Right cardiac atrium (tissue), 5 donors: Measurements from ENCODE around the gene CLSTN2. TPM values are rescaled to one million over a fixed set of nuclear protein-coding genes. Genes with fewer than 3 reads are reported as not detected.

Source experiments
- ATAC-seq, 2 donors: fragments of 200-7000 bp; cut with Tn5 transposase; one replicate each; pipeline versions ENCODE4 v1.8.0 to v1.9.1; 2020; ENCODE audit warnings: moderate library complexity in 2 of 2, mild to moderate bottlenecking in 1 of 2
- DNase-seq, 3 donors: peaks; one replicate each; pipeline ENCODE4 v3.0.0-alpha.2; 2020
- H3K27ac ChIP-seq: one replicate; pipeline ENCODE4 v1.5.1; 2013; ENCODE audit warnings: mild to moderate bottlenecking, low read length, control low read depth, moderate library complexity
- H3K27me3 ChIP-seq: one replicate; pipeline ENCODE4 v1.6.1; 2013; ENCODE audit not compliant: control insufficient read depth, insufficient read depth
- H3K4me1 ChIP-seq: one replicate; pipeline ENCODE4 v1.6.1; 2013; ENCODE audit warnings: low read length; ENCODE audit not compliant: control insufficient read depth, insufficient read depth
- H3K4me3 ChIP-seq: one replicate; pipeline ENCODE4 v1.5.1; 2013; ENCODE audit warnings: low read length, control low read depth
- H3K9me3 ChIP-seq: one replicate; pipeline ENCODE4 v1.6.1; 2013; ENCODE audit warnings: low read length; ENCODE audit not compliant: control insufficient read depth
- WGBS: extraction: QIAGEN DNeasy Blood & Tissue Kit; methylation state at CpG from one replicate; pipeline ENCODE4 v1.1.7; 2013; 5-methylcytosine and 5-hydroxymethylcytosine counted together
- intact Hi-C, 4 donors: fragments of 100-400 bp; cut with DNase I; formaldehyde crosslinking; loops; one replicate each; pipeline versions ENCODE4 v1.11.0 to v1.14.0; 2022 to 2023
- polyA plus RNA-seq: library from polyadenylated mRNA; stranded (reverse); fragments of 200-250 nt; gene quantifications from one replicate; pipeline ENCODE4 v1.2.3, GENCODE V29; 2013
- total RNA-seq, 4 donors: library from RNA; stranded (reverse); fragmentation: NEBNext Ultra II Directional; extraction: Animal tissue kit (Norgen Biotek cat#: 25700); gene quantifications; one replicate each; pipeline ENCODE4 v1.2.1, GENCODE V29; 2021
- donor health status: healthy with polysubstance abuse.
- donor health status: DM: no; HTN: yes; CAD: no.
- donor health status: DM: no; HTN: no; CAD: no.
- donor health status: DM: no; HTN: yes; CAD: no; lungs with severe emphysema.
- donor health status: DM: yes; HTN: yes; CAD: no.

Gene CLSTN2
- total and polyA plus RNA-seq, 5 donors: 3.7 to 31.5 (median 24.8) TPM

DNA sequence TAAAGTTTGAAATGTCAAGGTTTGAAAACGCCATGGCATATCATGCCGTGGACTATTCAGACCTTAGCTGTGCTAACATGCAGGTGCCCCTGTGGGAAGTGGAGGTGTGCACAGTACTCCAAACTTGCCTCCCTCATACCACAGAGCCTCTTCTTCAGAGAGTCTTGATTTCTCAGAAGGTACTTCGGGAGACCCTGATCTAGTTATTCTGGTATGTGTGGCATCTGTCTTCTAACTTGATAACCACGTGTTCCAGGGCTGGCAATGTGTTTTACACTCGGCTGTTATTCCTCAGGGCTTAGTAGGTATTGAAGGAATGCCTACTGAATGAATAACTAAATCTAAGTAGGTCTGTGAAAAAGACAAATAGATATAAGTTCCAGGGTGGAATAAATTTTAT is 309.9 kb downstream of the CLSTN2 start:
- DNase-seq: no peak
- Histone ChIP-seq H3K9me3 (no peaks in the 10 kb centered on the region), H3K27ac (no peak overlapping the region), H3K27me3 (no peaks in the 10 kb centered on the region), H3K4me1 (peaks cover 4% of the 10 kb centered on the region), H3K4me3 (no peak overlapping the region)
- no peak for ATAC-seq
- 62% methylated on average over 5 of the region's 5 CpGs for WGBS
- intact Hi-C loops: no loop called here

GRCh38 chr3:140246578-140246977 is 311.6 kb downstream of the CLSTN2 start:
- Histone ChIP-seq H3K27ac (no peak overlapping the region), H3K27me3 (no peaks in the 10 kb centered on the region), H3K4me1 (peaks cover 4% of the 10 kb centered on the region), H3K9me3 (no peaks in the 10 kb centered on the region), H3K4me3 (no peak overlapping the region)
- DNase-seq (no peak), ATAC-seq (no peak)
- intact Hi-C loops: no loop called here
- 52% methylated on average over 3 of the region's 3 CpGs for WGBS

GRCh38 chr3:140247775-140248174 is 312.8 kb downstream of the CLSTN2 start:
- H3K9me3 ChIP-seq: no peaks in the 10 kb centered on the region
- ATAC-seq: no peak
- H3K27ac ChIP-seq: no peak overlapping the region
- DNase-seq: no peak
- no peak overlapping the region for H3K4me3 ChIP-seq
- intact Hi-C loops: no loop called here
- H3K4me1 ChIP-seq: peaks cover 1% of the 10 kb centered on the region
- no peaks in the 10 kb centered on the region for H3K27me3 ChIP-seq

GRCh38 chr3:140249188-140249587 is 314.2 kb downstream of the CLSTN2 start:
- no peaks in the 10 kb centered on the region for H3K4me1 ChIP-seq
- no peak overlapping the region for H3K4me3 ChIP-seq
- 88% methylated on average over 3 of the region's 3 CpGs for WGBS
- H3K27me3 ChIP-seq: no peaks in the 10 kb centered on the region
- no peak overlapping the region for H3K27ac ChIP-seq
- H3K9me3 ChIP-seq: no peaks in the 10 kb centered on the region
- ATAC-seq (no peak), DNase-seq (no peak)
- intact Hi-C loops: no loop called here

GRCh38 chr3:140250010-140250855 is 315.2 kb downstream of the CLSTN2 start:
- DNase-seq (peak in 2 of 3 donors; percentile 46 to 50), ATAC-seq (peak; percentile 74 to 80)
- H3K27ac ChIP-seq: peak overlapping the region; percentile 15
- intact Hi-C loops: no loop called here
- H3K4me1 ChIP-seq: no peaks in the 10 kb centered on the region
- H3K27me3 ChIP-seq: no peaks in the 10 kb centered on the region
- H3K4me3 ChIP-seq: no peak overlapping the region
- WGBS: 59% methylated on average over 7 of the region's 7 CpGs
- no peaks in the 10 kb centered on the region for H3K9me3 ChIP-seq

DNA sequence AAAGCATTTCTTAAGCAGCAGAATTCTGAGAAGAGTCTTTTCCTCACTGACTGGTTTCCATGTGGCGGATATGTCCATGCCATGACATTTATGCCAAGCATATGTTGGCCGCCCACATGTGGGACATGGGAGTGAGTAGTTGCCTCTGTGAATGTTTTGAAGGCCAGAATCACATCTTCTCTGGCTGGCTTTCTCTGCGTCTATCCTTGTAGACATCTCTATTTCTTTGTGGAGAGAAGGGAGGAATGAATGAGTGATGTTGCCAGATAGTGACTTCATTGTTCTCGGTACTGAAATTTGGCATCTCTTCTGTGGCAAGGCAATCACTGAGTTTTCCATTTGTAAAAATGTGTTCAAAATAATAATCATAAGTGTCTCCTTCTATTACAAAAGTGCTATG is 316.0 kb downstream of the CLSTN2 start:
- 64% methylated on average over 4 of the region's 4 CpGs for WGBS
- no peaks in the 10 kb centered on the region for H3K9me3 ChIP-seq
- H3K27me3 ChIP-seq: no peaks in the 10 kb centered on the region
- intact Hi-C loops: no loop called here
- H3K27ac ChIP-seq: peak overlapping the region; percentile 65
- H3K4me3 ChIP-seq: no peak overlapping the region
- ATAC-seq (peak; percentile 50 to 66), DNase-seq (peak in 2 of 3 donors; percentile 33 to 60)
- H3K4me1 ChIP-seq: no peaks in the 10 kb centered on the region

DNA sequence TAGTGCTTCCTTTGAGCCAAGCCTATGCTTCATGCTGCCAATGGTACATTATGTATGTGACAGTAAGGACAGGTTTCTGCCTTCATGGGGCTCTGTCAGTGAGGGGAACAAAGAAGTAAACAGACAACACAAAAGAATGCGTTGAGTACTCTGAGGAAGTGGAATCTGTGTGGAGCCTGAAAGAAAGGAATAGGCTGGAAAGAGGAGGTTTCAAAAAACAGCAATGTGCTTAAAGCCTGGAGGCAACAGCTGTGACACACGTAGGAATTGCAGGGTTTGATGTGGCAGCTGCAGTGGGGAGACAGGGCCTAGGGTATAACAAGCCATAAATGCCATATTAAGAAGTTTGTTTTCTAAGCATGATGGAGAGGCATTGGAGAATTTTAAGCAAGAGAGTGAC is 316.7 kb downstream of the CLSTN2 start:
- Histone ChIP-seq H3K9me3 (no peaks in the 10 kb centered on the region), H3K27ac (no peak overlapping the region), H3K27me3 (no peaks in the 10 kb centered on the region), H3K4me3 (no peak overlapping the region), H3K4me1 (no peaks in the 10 kb centered on the region)
- intact Hi-C loops: no loop called here
- no peak for DNase-seq
- ATAC-seq: no peak
- 48% methylated on average over 2 of the region's 2 CpGs for WGBS

- H3K27ac ChIP-seq: no peak overlapping the region
- H3K4me3 ChIP-seq: no peak overlapping the region
- WGBS: 79% methylated on average over 9 of the region's 9 CpGs
- intact Hi-C loops: no loop called here
- H3K27me3 ChIP-seq: no peaks in the 10 kb centered on the region
- no peaks in the 10 kb centered on the region for H3K4me1 ChIP-seq
- DNase-seq: no peak
- no peak for ATAC-seq
- no peaks in the 10 kb centered on the region for H3K9me3 ChIP-seq
These were observed 318.0 kb downstream of the CLSTN2 start for GRCh38 chr3:140252812-140253656.

DNA sequence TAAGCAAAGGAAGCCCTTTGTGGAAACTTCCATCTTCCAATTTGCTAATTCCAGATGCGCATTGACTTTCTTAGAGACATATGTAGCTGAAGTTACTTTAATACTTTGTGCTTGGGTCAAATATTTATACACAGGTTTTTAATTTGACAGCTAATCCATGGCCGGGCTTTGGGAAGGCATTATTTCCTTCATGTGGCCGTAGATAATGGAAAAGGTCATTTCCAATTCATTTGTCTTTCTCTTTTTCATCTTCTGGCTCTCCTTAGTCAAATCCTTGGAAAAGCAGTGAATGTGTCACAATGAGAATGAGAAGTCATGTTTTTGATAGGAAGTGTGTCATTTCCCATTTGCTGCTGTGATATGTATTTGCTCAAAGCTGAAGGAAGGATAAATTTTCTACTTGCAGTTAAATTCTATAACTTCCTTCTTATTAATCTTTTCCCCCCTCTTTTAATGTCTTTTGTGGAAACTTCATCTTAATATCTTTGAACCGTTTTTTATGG is 323.3 kb downstream of the CLSTN2 start:
- Histone ChIP-seq H3K4me1 (no peaks in the 10 kb centered on the region), H3K9me3 (no peaks in the 10 kb centered on the region), H3K4me3 (no peak overlapping the region), H3K27ac (no peak overlapping the region), H3K27me3 (no peaks in the 10 kb centered on the region)
- ATAC-seq: no peak
- DNase-seq: no peak
- intact Hi-C loops: no loop called here
- 55% methylated on average over 4 of the region's 4 CpGs for WGBS

GRCh38 chr3:140265302-140265701 is 330.3 kb downstream of the CLSTN2 start:
- no peaks in the 10 kb centered on the region for H3K9me3 ChIP-seq
- no peak overlapping the region for H3K27ac ChIP-seq
- no peaks in the 10 kb centered on the region for H3K27me3 ChIP-seq
- intact Hi-C loops: no loop called here
- H3K4me3 ChIP-seq: no peak overlapping the region
- no peak for ATAC-seq
- WGBS: 55% methylated on average over 5 of the region's 5 CpGs
- no peaks in the 10 kb centered on the region for H3K4me1 ChIP-seq
- DNase-seq: no peak

DNA sequence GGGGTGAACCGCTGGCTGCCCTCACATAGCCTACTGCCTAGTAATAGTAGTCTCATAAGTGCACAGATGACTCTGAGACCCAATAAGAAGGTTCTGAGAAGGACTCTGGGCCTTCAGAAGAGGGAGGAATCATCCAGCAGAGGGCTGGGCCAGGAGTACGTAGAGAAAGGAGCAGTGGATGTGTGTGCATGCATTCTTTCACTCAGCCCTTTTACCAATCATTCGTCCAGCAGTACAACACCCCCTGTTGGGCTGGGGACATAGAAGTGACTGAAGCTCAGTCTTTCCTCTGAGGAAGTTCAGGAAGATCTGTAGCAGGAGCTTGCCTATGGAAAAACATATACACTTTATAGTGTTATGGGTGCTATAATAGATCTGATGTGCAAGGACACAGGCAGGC is 333.1 kb downstream of the CLSTN2 start:
- no peaks in the 10 kb centered on the region for H3K9me3 ChIP-seq
- WGBS: 80% methylated on average over 3 of the region's 3 CpGs
- intact Hi-C loops: no loop called here
- no peaks in the 10 kb centered on the region for H3K27me3 ChIP-seq
- H3K4me3 ChIP-seq: no peak overlapping the region
- DNase-seq (no peak), ATAC-seq (no peak)
- H3K4me1 ChIP-seq: no peaks in the 10 kb centered on the region
- H3K27ac ChIP-seq: no peak overlapping the region
